Measurements from ENCODE around the gene ANKUB1.
"Not testable (repeated sequence)": the region's sequence is repeated elsewhere in the genome, so short reads cannot be mapped to it uniquely, and the experiment has no call there.

- not testable (repeated sequence) for TF ChIP-seq CTCF (IDR thresholded peaks at IDR 0.05; ENCODE audit: borderline replicate concordance, extremely low read depth, low read length, poor library complexity, severe bottlenecking); EZH2 (IDR thresholded peaks at IDR 0.05; ENCODE audit: borderline replicate concordance, low read depth, low read length, severe bottlenecking)
Observed at GRCh38 chr3:149839469-149839868, 47.1 kb upstream of the ANKUB1 start.
